Ureter (tissue), 1 donor: ENCODE measurements around the gene BABAM2. TPM values are rescaled to one million over a fixed set of nuclear protein-coding genes. Genes with fewer than 3 reads are reported as not detected.
A peak's percentile ranks its signal among the peaks of the same experiment; 100 is the strongest.

Source experiments
- DNase-seq: peaks from one replicate; pipeline ENCODE4 v3.0.0-alpha.2; 2020; ENCODE audit warnings: low spot score
- total RNA-seq: library from RNA; stranded (reverse); gene quantifications from one replicate; pipeline ENCODE4 v1.2.4, GENCODE V29; 2023
- donor health status: DM: yes; HTN: yes; CAD: no.

Gene BABAM2
- total RNA-seq, 1 donor from 2014 or later: 76.3 TPM

DNA sequence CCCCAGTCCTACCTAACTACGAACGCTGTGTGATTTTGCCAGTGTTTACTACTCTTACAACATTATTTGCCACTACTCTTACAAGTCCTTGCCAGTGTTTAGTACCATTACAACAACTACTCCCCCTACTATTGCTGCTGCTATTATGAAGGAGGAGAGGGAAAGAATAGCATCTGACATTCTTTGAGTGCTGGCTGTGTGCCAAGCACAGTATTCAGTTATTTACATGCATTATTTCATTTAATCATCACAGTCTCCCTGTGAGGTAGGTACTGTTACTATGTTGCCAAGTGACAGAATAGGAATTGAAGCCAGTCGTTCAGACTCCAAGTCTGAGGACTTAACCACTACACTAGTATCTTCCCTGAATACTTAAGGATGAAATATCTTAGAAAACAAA lies 316.2 kb downstream of the BABAM2 start:
- no peak for DNase-seq

DNA sequence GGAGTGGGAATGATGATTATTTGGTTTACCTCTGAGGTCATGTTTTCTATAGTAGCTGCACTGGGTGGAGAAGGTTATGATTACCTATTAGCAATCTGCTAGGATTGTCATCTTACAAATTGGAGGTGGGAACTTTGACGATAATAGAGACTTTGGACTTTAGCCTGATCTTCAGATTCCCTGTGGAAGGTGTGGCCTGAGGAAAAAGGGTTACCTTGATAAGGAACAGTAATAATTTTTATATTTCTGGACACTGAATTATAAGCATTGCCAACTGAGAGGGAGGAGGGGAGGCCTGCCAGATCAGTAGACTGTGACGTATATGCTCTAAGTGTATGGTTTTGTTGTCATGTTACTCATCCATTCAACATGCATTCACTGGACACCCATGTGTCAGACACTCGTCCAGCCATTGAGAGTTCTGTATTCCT lies 318.7 kb downstream of the BABAM2 start:
- DNase-seq: no peak

DNA sequence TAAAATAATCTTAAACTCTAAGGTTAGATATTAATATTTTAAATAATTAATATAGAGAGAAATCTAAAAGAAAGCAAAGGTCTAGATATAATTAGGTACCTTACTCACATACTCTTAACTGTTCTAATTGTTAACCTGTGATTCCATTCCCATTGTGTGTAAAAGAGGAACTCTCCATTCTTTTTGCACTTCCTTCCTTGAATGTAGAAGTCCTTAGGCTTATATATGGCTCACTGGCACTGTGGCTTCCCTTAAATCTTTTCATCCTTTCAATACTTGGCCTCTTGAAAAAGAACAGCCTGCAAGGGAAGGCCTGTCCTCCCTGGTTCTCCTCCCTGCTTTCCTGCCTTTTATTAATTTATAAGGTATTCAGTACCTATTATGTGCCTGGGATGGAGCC lies 319.3 kb downstream of the BABAM2 start:
- DNase-seq: no peak

DNA sequence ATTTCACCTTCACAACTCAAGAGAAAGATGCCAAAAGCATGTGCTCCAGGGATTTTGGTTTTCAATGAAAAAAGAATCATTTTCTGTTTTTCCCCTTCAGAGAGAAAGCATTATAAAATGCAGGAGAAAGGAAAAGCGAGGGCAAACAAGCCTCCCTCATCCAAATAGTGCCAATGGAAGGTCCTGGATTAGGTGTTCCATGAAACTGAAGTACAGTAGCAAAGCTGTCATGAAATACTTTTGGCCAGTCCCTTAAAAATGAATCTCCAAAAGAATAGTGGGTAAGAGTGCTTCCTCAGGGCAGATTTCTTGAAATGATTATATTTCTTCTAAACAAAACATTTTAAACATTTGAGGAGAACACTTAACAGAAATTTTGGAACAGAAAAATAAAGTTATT lies 320.0 kb downstream of the BABAM2 start:
- DNase-seq: no peak

DNA sequence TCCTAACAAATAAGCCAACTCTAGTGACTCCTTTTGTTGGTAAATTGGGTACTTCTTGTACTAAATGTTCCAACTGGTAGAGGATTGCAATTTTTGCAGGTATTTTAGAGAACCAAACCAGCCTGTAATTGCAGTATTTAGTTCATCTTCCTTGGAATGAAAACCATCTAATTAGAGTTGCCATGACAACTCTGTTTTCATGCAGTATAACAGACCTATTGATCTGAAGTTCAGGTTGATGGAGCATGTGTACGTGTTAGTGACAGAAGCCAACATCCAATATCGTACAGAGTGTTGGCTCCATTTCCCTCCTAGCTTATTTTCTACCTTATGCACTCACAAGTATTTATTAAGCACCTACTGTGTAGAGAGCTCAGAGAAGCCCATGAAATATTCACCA lies 325.8 kb downstream of the BABAM2 start:
- DNase-seq: no peak

DNA sequence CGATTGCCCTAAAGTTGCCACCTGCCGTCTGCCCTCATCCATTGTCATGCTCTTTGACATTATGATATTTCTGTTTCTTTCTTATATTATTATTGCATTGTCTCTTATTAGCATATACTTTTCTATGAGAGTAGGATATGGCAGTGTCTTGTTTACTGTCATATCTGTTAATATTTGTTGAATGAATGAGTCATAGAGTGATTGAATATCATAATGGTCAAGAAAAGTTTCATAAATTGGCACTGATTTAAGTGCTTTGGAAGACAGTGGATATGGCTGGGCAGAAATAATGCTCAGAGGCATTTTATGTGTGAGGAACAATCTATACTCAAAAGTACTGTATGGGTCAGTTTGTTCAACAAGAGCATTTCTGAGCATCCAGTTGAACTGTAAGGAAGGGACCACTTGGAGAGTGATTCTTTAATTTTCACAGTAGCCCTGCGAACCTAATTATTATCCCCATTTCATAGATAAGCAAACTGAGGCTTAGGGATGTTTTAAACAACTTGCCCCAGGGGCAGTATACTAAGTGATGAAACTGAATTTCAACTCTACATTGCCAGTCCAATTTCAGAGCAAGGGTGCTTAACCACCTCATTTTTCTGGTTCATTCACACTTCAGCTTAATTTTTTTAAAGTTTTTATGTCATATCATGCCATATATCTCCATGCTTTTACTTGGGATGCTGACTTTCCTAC lies 326.7 kb downstream of the BABAM2 start:
- DNase-seq: no peak

DNA sequence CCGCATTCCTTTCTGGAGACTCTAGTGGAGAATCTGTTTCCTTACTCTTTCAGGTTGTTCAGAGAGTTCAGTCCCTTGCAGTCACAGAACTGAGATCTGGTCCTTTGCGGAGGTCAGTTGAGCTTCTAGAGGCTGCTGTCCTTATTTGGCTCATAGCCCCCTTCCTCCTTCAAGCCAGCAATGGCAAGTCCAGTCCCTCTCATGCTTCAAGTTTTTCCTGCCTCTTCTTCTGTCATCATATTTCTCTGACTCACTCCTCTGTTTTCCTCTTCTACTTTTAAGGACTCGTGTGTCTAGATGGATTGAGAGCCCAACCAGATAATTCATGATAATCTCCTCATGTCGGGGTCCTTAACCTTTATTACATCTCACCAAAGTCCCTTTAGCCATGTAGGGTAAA lies 328.6 kb downstream of the BABAM2 start:
- no peak for DNase-seq

DNA sequence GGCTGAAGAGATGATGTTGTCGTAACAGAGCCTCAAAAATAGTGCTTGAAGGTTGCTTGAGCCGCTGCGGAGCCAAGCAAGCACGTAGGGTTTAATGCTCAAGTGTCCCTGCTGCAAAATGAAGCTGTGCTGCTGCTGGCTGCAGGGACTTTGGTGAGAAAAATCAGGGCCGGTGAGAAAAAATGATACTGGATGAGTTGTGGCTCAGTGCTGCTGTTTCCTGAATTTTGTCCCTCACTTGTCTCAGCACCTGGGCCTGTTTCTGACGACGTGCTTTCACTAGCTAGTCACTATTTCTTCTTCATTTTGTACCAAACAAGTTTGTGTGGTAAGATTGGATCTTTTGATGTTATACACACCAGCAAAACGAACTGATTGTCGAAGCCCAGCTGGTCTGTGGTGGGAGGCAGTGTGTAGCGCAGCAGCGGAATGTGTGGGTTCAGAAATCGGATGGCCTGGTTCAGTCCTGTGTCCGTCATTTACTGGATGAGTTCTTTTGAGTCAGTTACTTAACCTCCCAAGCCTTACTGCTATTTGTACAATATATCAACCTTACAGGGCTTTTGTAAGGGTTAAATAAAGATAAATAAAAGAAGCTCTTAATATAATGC lies 329.3 kb downstream of the BABAM2 start:
- DNase-seq: no peak

DNA sequence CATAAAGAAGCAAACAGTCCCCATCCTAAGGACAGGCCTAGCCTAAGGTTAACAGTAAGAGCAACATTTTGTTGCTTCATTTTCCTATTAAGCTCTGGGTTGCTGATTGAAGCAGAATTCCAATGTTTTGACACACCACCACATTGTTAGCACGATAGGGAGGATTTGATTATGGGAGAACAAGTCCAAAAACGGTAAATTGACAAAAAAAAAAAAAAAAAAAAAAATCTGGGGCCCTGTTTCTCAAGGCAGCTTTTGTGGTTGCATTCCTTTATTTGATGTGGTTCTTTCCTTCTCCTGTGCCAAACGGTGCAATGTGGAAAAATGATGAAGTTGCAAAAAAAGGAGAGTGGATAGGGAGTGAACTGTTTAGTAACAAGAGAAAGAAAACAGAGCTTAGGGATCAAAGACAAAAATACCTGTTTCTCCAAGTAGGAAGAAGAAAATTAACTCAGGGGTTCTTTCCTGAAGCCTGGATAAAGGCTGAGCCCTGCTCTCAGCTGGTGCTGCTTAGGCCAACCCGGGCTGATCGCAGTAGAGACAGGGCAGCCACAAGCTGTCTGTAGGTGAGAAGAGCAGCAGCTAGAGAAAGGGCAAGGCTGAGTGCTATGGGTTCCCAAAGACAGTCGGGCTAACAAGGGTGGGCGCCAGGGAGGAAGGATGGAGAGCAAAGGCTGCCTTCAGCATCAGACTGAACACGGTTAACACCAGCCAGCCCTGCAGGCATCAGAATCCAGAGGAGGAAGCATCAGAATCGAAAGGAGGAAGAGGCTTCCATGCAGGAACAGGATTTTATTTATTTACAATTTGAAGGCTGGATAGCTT lies 334.3 kb downstream of the BABAM2 start:
- DNase-seq: no peak

DNA sequence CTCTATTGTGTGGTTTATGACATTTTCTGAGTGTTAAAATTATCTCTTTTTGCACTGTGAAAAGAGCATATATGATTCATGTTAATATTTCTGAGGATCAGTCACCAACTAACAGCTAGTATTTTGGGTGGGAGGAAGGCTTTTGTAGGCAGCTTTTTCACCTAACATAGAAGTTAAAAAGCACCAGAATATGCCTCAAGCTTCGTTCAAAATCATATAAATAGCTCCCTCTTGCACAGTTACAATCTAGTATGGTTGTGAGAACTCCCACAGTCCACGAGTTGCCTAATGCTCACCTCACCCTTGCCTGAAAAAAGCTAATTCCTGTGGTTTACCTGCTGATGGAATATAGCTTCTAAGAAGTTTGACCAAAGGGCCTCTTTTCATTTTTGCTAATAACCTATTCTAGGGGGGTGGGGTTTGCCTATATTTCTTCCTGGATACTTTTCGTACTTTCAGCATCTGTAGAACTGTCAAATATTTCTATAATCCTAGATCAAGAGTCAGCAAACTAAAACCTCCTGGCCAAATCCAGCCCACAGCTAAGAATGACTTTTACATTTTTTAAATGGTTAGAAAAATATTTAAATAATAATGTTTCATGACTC lies 335.0 kb downstream of the BABAM2 start:
- no peak for DNase-seq

DNA sequence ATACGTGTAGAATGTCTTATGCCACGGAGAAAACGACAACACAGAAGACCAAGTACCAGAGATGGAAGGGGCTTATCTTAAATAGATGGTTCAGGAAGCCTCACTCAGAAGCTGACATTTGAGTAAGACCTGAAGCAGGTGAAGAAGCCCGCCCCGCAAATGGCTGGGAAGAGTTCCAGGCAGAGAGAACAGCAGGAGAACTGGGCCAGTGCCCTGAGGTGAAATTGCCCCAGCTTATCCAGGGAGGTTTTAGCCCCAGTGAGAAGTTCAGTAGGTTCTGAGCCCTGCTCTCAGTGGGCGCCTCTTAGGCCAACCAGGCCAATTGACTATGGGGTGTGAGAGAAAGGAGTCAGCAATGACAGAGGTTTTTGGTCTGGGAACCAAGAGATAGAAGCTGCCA lies 336.0 kb downstream of the BABAM2 start:
- no peak for DNase-seq

DNA sequence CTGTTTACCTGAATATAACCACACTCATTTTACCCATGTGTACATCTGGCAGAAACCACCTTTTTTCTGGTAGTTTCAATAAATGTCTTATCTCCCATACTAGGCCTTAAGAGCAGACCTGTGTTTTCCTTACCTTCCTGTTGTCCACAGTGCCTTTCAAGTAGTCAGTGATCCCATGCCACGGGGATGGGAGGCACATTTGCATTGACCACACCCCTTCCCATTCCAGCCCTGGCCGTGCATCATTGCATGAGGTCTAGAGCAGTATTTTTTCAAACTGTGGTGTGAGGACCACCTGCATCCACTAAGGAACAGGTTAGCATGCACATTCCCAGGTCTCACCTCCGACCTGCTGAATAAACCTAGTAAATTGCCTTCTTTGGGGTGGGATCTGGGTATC lies 337.0 kb downstream of the BABAM2 start:
- no peak for DNase-seq

DNA sequence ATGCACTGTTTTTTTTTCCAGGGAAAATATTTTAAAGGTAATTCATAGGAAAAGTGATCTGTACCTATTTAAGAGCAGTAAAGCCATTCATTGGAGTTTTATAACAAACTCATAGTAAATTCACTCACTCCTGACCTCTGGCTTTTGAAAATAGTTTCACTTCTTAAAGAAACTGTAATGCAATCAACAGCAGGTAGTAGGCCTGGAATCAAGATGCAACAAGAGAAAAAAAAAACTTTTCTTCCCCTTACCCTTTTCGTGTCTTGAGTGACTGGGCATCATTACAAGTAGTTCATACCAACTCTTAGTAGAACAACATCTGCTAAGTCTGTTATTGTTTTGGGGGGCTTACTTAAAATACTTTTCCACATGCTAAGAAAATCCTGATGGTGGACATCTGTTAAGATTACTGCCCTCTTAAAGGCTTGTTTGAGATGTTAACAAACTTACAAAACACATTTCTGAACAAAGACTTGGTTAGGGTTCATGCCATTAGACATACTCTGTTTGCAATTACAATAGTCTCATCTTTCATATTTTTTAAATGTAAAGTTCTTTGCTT lies 338.0 kb downstream of the BABAM2 start:
- DNase-seq: no peak

DNA sequence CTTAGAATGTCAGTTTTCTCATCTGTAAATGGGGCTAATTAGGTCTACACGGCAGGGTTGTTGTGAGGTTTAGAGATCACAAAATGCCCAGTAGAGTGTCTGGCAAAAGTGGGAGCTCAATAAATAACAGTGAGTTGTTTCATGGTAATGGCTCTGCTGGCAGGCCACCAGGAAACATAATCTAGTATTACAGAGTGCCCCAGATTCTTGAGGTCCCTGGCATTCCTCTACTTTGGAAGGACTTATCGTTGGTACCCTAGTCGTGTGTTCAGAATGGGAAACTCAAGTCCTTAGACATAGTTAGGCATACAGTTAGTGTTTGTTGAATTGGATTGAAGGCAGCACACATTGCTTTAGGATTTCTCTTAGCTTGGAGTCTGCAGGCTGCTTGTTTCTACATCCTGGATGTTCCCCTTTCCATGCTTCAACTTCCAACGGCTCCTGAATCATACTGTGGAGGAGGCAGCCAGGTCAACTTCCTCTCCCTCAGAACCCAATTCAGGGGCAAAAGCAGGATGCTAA lies 340.6 kb downstream of the BABAM2 start:
- no peak for DNase-seq

DNA sequence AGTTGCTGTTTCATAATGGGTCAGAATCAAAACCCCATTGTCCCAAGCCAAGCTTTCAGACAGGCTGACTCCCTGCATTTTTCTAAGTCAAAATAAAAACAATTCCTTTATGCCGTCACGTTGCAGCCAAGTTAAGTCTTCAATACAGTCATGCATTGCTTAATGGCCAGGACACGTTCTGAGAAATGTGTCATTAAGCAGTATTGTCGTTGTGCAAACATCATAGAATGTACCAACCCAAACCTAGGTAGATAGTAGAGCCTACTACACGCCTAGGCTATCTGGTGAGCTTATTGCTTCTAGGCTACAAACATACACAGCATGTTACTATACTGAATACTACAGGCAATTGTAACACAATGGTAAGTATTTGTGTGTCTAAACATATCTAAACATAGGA lies 341.8 kb downstream of the BABAM2 start:
- no peak for DNase-seq

DNA sequence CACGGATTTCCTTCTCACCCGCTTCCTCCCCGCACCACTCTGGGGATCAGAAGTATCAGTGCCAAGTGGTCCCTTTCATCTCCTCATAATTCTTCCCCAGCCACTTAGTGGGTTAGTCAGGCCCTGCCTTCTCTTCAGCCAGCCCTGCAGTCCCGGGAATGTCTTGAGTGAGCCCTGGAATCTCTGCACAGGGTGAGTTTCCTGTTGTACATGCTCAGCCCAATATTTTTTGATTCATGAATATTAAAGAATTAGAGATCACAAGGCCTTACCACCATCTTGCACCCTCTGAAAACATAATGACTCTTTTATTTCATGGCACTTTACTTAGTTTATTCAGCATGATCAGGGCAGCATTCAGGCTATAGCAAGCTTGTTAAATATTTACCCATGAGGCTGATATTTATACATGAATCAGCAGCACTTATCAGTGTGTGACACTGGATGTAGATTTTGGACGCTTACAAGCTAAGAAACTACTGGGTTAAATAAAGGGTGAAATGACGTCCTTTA lies 342.7 kb downstream of the BABAM2 start:
- DNase-seq: peak; percentile 49

DNA sequence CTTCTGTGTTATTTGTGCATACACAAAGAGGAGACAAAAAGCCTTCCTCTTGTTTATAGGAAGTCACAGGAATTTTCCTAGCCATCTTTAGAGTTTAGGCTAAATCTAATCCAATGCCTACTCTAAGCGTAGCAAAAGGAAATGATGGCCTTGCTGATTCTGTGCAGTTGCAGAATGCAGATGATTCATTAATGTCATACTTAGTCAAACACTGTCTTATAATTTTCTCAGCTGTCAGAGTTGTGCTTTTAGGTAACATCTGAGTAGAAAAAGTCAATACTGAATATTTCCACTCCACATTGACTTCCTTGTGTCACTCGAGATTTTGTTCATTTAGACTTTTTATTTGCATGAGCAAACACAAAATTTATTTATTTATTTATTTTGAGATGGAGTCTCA lies 344.3 kb downstream of the BABAM2 start:
- DNase-seq: no peak

DNA sequence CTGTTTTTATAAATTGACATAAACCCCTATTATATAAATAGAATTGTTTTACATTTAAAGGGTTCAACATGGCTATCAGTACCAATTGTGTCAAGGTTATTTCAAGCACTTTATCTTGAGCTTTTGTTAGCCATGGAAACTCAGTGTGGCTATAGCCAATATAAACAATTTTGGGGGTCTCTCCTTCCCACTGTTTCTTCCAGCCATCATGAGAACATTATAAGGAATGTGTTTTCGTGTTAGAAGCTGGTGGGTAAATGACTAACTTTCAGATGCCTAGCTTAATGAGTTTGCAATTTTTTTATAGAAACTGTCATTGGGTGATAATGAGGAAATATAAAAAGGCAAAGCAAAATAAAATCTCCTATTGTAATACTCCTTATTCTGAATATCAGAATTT lies 348.7 kb downstream of the BABAM2 start:
- no peak for DNase-seq

DNA sequence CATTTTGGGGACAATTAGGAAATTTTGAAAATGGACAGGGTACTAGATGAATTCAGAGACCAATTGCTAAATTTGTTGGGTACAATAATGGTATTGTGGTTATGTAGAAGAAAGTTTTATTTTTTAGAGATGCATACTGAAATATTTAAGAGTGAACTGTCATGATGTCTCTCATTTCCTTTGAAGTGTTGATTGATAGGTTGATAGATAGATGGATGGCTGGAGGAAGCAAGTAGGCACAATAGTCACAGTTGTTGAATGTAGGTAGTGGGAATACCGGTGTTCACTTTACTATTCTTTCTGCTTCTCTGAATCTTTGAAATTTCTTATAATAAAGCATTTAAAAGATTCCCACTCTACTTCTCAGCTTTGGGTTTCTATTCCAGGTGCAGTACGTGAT lies 350.4 kb downstream of the BABAM2 start:
- DNase-seq: no peak

DNA sequence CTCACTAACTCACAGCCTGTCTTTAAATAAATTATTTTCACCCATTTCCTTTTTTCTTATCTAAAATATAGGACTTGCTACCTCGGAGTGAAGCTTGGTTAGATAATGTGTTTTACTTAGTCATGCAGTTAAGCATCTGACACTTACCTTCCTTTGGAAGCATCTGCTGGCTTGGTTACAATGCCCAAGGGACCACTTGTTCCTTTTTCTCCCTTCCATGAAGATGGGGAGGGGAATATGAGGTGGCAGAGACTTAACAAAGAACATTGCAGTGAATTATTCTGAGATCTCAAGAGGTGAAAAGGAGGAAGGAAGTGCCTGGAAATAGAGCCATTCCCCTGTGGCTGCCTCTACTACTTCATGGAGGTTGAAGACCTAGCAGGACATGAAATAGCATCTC lies 356.8 kb downstream of the BABAM2 start:
- DNase-seq: no peak

DNA sequence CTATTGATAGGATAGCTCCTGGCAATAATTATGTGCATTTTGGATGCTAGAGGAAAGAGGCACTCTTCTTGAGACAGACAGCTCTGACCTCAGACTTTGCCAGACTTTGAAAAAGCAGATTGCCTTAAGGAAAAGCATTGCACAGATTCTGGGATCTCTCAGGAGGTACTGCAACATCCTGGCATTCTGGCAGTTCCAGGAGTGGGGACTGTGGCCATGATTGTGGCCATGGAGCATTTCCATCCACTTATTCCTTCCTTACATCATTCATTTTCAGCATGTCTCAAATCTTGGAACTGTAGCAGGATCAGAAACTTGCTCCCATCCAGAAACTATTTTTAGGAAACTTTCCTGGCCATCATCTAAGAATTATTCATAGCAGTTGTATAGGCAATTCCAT lies 357.2 kb downstream of the BABAM2 start:
- DNase-seq: no peak

DNA sequence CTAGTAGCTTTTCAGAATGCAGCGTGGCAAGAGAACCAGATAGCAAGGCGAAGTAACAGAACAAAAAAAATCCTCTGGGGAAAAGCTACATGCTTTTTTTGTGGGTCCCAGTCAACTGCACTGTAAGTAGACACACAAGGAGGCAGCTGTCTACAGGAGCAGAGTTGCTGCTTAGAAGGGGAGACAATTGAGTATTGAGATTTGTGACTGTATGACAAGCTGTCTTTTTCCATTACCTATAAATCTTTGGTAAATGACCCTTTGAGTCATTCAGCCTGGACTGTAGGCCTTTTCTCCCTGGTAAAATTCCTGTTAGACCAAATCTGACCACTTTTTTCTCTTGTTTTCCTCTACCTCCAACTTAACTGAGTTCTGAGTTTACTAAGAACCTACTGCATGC lies 358.0 kb downstream of the BABAM2 start:
- DNase-seq: no peak
